ENCODE data around the gene RBPJ. TPM values are rescaled to one million over a fixed set of nuclear protein-coding genes. Genes with fewer than 3 reads are reported as not detected.

The RBPJ gene
- total RNA-seq, 1 donor = 156 TPM

DNA sequence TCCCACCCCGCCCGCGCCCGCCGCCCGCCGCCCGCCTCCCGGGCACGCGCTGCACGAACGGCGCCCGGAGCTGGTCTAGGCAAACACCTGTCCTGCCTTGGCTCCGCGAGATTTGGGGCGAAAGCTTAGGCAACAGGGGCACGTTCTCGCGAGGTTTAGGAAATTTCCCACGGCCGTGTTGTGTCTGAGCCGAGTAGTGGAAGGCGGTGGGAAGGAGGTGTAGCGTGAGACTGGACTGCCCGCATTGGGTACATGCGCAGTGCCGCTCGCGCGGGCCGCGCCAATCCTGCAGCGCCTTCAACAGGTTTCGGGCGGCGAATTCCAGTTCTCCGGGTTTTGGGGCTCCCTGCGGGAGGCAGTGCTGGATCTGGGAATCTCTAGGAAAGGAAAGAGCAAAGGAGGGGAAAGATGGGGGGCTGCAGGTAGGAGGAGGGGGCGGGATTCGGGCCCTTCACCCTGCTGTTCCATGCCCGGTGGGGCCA lies 1.3 kb upstream of the RBPJ start:
- Histone ChIP-seq H3K9me3 (ENCODE audit: low read depth, low read length) (no peaks in the 10 kb centered on the region), H3K27me3 (ENCODE audit: insufficient read depth, low read length) (no peaks in the 10 kb centered on the region), H3K4me1 (ENCODE audit: insufficient read depth, low read length) (peaks cover 41% of the 10 kb centered on the region), H3K4me3 (ENCODE audit: low read length) (peak overlapping the region; percentile 90)

DNA sequence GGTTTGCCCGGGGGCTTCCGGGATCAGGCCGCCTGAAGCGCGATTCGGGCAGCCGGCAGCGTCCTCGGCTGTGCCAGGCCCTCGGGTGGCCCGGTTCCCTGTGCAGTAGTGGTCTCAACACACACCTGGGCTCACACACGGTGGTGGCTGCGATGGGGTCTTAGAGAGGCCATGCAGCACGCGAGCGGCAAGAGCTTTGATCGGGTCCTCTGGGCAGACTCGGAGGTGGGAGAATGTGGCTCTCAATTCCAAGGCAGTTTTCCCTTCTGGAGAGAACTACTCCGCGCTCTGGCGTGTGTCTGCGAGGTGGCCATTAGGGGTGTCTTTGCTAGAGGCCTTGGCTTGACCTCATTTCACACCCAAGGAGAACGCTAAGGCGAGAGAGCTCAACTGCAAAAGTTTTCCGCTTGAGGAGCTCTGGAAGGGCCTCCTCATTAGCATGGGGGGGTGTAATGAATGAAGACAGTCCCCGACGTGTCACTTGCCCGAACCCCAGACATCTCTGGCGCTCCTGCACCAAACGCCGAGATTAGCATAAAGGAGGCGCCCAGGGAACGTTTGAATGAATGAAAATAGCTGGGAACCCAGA lies 771 bp upstream of the RBPJ start:
- H3K4me1 ChIP-seq (ENCODE audit: insufficient read depth, low read length) = peaks cover 43% of the 10 kb centered on the region
- H3K9me3 ChIP-seq (ENCODE audit: low read depth, low read length) = no peaks in the 10 kb centered on the region
- peak overlapping the region; percentile 90 for H3K4me3 ChIP-seq (ENCODE audit: low read length)
- no peaks in the 10 kb centered on the region for H3K27me3 ChIP-seq (ENCODE audit: insufficient read depth, low read length)

DNA sequence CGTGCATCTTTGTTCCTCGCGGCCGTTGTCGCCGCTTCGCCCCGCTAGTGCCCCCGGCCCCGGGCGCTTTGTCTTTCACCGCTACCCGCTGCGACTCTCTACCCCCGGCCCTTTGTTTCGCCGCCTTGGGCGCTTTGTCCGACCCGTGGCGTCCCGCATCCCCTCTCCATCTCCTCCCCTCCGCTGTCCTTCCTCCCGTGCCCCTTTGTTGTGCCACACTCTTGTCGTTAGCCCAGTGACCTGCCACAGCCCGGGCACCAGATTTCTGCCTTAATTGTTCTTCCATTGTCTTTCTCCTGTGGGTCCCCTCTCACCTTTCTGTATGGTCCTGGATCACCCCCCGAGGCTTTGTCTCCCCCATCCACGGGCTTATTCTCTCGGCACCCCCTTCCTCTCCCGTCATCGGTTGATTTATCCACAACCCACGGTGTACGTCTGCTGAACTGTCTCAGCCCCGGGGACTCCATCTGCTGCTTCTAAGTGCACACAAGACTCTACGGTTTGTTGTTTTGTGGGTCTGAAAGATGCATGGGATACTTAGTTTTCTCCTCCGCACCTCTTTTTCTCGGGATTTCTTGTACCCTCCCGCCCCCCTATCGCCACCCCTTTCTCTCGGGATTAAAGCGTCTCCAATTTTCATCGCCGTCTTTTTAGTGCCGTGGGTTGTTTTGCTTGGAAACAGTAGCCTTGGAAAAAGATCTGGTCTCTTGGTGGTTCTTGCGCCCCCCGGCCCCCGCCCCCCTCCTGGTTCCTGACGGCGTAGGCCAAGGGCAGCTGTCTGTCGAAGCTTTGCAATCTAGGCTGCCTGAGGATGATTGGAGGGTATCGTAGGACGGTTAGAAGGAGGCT lies 783 bp downstream of the RBPJ start:
- Histone ChIP-seq H3K4me1 (ENCODE audit: insufficient read depth, low read length) (peaks cover 43% of the 10 kb centered on the region), H3K4me3 (ENCODE audit: low read length) (peak overlapping the region; percentile 90), H3K27me3 (ENCODE audit: insufficient read depth, low read length) (no peaks in the 10 kb centered on the region), H3K9me3 (ENCODE audit: low read depth, low read length) (no peaks in the 10 kb centered on the region)

DNA sequence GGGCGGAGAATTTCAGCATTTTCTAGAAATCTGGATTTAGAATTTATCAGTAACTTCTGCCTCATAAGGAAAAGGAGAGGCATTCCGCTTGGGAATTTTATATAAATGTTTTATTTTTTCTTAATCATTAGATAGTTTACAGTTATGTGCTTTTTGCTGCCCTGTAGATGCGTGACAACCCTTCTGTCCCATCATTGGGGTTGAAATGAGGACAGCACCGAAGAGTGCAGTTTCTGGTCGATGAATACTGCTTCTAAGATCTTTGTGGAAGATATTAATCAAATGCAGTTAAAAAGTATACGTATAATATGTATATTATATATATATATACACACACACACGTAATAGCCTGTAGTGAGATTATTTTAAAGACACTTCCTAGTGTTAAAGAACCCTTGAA lies 1.5 kb downstream of the RBPJ start:
- Histone ChIP-seq H3K27me3 (ENCODE audit: insufficient read depth, low read length) (no peaks in the 10 kb centered on the region), H3K4me1 (ENCODE audit: insufficient read depth, low read length) (peaks cover 43% of the 10 kb centered on the region), H3K9me3 (ENCODE audit: low read depth, low read length) (no peaks in the 10 kb centered on the region), H3K4me3 (ENCODE audit: low read length) (peak overlapping the region; percentile 90)

DNA sequence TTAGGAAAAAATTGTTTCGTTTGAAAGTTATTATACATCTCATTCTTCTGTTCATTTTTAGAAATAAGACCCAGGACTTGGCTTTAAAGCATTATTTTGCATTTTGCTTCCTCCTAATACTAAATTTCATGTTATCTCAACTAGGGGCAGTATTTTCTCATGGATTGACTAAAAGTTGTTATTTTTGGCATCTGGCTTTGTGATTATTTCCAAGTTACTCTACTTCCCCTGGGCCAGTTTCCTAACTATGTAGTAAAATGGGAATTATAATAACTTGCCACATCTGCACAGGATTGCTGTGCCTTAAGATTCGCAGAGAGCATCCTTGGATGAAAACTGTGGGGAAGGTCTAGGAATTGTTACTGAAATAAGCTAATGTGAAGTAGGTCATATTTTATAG lies 3.0 kb downstream of the RBPJ start:
- no peak overlapping the region for H3K4me3 ChIP-seq (ENCODE audit: low read length)
- H3K27me3 ChIP-seq (ENCODE audit: insufficient read depth, low read length) = no peaks in the 10 kb centered on the region

DNA sequence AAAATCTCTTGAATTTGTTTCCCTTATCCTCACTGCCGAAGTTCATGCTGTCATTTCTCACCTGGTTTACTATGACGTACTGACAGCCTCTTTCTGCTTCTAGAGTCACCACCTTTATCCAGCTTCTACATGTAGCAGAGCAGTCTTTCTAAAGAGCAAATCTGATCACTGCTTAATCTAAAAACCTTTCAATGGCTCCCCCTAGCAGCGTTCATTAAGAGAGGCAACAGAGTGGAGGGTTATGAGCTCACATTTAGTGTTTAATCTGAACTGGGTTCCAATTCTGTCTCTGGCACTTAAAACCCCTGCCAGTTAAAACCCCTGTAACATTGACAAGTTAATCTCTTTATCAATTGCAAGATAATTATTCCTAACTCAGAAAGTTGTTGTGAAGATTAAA lies 4.4 kb downstream of the RBPJ start:
- no peaks in the 10 kb centered on the region for H3K9me3 ChIP-seq (ENCODE audit: low read depth, low read length)
- peaks cover 31% of the 10 kb centered on the region for H3K4me1 ChIP-seq (ENCODE audit: insufficient read depth, low read length)
- no peaks in the 10 kb centered on the region for H3K27me3 ChIP-seq (ENCODE audit: insufficient read depth, low read length)
- no peak overlapping the region for H3K4me3 ChIP-seq (ENCODE audit: low read length)

More for the DNA sequence above, 3.0 kb downstream of the RBPJ start:
- peaks cover 37% of the 10 kb centered on the region for H3K4me1 ChIP-seq (ENCODE audit: insufficient read depth, low read length)
- H3K9me3 ChIP-seq (ENCODE audit: low read depth, low read length) = no peaks in the 10 kb centered on the region

DNA sequence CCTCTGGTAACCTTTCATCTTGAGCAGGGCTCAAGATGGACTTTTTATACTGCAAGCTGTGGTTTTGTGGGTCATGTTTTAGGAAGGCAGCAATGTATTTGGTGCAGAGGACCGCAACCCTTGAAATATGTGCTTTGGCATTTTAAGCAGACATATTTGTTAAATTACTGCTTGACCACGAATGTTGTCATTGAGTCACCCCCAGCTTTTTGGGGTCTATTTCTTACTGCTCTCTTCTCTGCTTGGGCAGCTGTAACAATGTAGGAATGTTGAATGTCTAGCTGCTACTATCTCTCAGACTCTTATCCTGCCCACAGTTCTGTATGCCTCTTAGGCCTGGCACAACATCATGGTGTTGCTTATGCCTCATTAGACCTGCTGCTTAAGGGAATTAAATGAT lies 6.0 kb downstream of the RBPJ start:
- no peaks in the 10 kb centered on the region for H3K27me3 ChIP-seq (ENCODE audit: insufficient read depth, low read length)
- no peaks in the 10 kb centered on the region for H3K9me3 ChIP-seq (ENCODE audit: low read depth, low read length)
- H3K4me1 ChIP-seq (ENCODE audit: insufficient read depth, low read length) = peaks cover 34% of the 10 kb centered on the region
- H3K4me3 ChIP-seq (ENCODE audit: low read length) = no peak overlapping the region

DNA sequence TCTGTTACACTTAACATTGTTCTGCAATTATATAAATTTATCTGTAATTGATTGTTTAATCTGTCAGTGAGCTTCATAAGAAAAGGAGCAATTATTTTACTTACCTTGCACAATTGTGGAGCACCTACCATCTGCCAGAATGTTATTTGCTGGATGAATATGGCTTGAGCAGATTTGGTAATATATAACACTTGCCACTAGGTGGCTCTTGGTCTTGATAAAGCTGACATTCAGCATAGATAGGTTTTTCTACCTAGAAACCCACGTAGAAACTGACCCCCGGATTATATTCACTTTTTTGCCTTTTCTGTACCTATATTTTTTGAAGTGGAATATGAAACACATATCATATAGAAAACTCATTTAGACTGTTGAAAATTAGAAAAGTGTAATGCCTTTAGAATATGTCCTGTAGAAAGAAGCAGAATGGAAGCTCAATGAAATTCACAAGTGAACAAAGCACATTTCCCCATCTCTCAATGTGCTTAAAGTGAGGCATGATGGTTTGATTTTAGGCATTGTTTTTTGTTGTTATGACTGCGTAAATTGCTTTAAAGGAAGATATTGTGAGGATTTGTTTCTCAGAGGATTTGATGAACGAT lies 9.5 kb downstream of the RBPJ start:
- peaks cover 27% of the 10 kb centered on the region for H3K4me1 ChIP-seq (ENCODE audit: insufficient read depth, low read length)
- no peaks in the 10 kb centered on the region for H3K27me3 ChIP-seq (ENCODE audit: insufficient read depth, low read length)
- H3K4me3 ChIP-seq (ENCODE audit: low read length) = no peak overlapping the region
- no peaks in the 10 kb centered on the region for H3K9me3 ChIP-seq (ENCODE audit: low read depth, low read length)

DNA sequence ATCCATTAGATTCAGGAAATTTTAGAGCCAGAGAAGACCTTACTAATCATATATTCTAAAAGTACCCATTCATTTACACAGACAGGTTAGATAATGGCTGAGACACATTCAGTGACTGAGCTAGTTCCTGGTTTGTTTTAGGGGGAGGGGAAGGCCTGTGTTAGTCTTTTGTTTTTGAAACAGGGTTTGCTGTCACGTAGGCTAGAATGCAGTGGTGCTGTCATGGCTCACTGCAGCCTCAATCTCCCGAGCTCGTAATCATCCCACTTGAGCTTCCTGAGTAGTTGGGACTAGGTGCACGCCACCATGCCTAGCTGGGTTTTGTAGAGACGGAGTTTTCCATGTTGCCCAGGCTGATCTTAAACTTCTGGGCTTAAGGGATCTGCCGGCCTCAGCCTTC lies 10.1 kb downstream of the RBPJ start:
- Histone ChIP-seq H3K27me3 (ENCODE audit: insufficient read depth, low read length) (no peaks in the 10 kb centered on the region), H3K4me1 (ENCODE audit: insufficient read depth, low read length) (peaks cover 27% of the 10 kb centered on the region), H3K9me3 (ENCODE audit: low read depth, low read length) (no peaks in the 10 kb centered on the region), H3K4me3 (ENCODE audit: low read length) (no peak overlapping the region)

DNA sequence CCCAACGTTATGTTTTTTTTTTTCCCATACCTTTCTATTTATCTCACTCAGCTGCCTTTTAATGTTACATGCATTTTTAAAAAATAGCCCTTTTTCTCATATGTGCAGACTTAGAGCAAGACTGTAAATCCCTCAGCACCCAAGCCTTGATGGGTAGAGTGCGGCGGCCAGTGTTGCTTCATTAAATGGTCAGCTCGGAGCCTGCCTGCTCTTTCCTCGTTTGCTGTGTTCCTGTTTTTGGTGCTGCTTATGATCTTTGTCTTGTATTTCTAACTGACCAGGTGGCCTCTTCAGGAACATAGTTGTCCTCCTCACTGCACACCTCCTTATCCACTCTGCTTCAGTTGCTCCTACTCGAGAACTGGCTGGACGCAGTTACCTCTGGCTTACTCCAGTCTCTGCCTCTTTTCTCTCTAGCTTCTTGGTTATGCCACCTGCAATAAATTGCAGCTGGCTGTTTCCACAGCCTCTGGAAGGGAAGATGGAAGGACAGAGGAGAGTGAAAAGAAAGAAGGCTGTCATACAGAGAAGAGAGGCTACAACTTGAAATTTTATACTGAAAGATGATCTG lies 10.7 kb downstream of the RBPJ start:
- Histone ChIP-seq H3K4me3 (ENCODE audit: low read length) (no peak overlapping the region), H3K27me3 (ENCODE audit: insufficient read depth, low read length) (no peaks in the 10 kb centered on the region), H3K4me1 (ENCODE audit: insufficient read depth, low read length) (peaks cover 31% of the 10 kb centered on the region), H3K9me3 (ENCODE audit: low read depth, low read length) (no peaks in the 10 kb centered on the region)

DNA sequence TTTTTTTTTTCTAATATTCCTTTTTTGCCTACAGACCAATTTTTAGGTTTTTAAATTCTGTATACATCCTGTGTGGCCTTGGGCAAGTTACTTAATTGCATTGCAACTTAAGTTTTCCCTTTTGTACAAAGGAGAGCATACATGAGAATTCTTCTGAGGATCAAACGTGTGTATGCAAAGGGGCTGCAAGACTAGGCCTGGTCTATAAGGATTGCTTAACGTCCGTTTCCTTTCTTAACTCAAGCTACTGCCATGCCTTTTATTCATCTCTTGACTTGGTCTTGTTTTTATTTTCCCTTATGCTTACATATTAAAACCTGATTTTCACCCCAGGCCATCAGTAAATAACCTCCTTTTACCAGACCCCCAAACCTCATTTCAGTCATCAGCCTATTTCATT lies 13.6 kb downstream of the RBPJ start:
- Histone ChIP-seq H3K4me3 (ENCODE audit: low read length) (no peak overlapping the region), H3K27me3 (ENCODE audit: insufficient read depth, low read length) (no peaks in the 10 kb centered on the region), H3K9me3 (ENCODE audit: low read depth, low read length) (no peaks in the 10 kb centered on the region), H3K4me1 (ENCODE audit: insufficient read depth, low read length) (peaks cover 31% of the 10 kb centered on the region)

DNA sequence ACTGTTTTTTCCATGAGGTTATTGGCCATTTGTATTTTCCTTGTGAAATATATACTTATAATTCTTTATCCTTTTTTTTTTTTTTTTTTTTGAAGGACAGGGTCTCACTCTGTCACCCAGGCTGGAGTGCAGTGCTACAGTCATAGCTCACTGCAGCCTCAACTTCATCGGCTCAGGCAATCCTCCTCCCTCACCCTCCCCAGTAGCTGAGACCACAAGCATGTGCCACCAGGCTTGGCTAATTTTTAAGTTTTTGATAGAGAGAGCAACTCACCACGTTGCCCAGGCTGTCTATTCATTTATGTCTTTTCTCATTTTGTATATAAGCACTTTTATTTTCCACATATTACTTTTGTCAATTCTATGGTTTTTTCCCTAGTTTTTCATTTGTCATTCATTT lies 16.8 kb downstream of the RBPJ start:
- Histone ChIP-seq H3K27me3 (ENCODE audit: insufficient read depth, low read length) (no peaks in the 10 kb centered on the region), H3K9me3 (ENCODE audit: low read depth, low read length) (no peaks in the 10 kb centered on the region), H3K4me1 (ENCODE audit: insufficient read depth, low read length) (peaks cover 29% of the 10 kb centered on the region), H3K4me3 (ENCODE audit: low read length) (no peak overlapping the region)

DNA sequence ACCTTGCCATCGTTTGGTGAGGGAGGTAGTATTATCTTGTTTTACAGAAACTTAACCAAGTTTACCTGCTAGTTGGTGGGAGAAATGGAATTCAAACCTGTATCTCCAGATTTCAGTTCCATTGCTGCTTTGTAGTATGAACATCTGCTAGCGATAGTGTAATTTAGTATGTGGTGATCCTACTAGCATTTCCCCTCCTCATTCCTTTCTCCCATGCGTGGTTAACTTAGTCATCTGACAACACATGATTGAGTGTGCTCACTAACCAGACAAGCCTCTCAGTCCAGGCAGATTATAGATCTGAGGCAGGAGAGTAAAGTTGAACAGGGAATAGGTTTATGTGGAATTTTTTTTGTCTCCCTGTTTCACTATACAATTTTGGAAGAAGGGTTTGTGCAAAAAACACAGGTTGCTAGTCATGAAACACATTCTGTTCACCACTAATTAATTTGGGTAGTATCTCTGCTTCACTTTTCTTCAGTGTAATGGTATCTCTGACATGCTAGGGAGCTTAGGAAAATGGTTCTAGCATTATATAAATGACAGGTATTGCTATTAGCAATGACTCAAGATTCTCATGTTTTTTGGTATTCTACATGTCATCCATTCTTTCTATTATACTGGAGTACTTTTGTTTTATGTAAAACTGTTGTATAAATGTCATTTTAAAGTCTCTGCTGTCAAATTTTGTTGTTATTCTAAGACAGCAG lies 21.7 kb downstream of the RBPJ start:
- no peaks in the 10 kb centered on the region for H3K9me3 ChIP-seq (ENCODE audit: low read depth, low read length)
- H3K4me1 ChIP-seq (ENCODE audit: insufficient read depth, low read length) = peaks cover 19% of the 10 kb centered on the region
- no peaks in the 10 kb centered on the region for H3K27me3 ChIP-seq (ENCODE audit: insufficient read depth, low read length)
- H3K4me3 ChIP-seq (ENCODE audit: low read length) = no peak overlapping the region

DNA sequence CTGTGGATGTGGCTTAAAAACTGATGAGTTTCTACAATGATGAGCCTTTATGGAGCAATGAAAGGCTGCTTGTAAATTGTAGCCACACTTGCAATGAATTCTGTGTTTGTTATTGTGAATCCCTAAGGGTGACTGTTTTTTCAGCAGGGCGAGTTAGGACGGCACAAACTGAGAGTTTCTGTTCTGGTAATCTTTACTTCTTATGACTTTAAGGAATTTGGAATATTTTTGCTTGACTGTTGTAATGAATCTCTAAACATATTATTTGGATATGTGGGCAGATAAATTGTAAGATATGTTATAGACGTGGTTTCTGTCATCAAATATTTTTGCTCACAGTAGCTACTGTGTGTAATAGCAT lies 22.2 kb downstream of the RBPJ start:
- no peak overlapping the region for H3K4me3 ChIP-seq (ENCODE audit: low read length)
- H3K4me1 ChIP-seq (ENCODE audit: insufficient read depth, low read length) = peaks cover 19% of the 10 kb centered on the region
- no peaks in the 10 kb centered on the region for H3K27me3 ChIP-seq (ENCODE audit: insufficient read depth, low read length)
- H3K9me3 ChIP-seq (ENCODE audit: low read depth, low read length) = no peaks in the 10 kb centered on the region

All from mononuclear cell (primary cell).